Measurements from ENCODE around the gene ILRUN. TPM values are rescaled to one million over a fixed set of nuclear protein-coding genes. Genes with fewer than 3 reads are reported as not detected.
A peak's percentile ranks its signal among the peaks of the same experiment; 100 is the strongest.
"Not testable (repeated sequence)": the region's sequence is repeated elsewhere in the genome, so short reads cannot be mapped to it uniquely, and the experiment has no call there.

The ILRUN gene
- total RNA-seq, 4 donors from 2014 or later: 34.8 to 81.0 (median 52.9) TPM

DNA sequence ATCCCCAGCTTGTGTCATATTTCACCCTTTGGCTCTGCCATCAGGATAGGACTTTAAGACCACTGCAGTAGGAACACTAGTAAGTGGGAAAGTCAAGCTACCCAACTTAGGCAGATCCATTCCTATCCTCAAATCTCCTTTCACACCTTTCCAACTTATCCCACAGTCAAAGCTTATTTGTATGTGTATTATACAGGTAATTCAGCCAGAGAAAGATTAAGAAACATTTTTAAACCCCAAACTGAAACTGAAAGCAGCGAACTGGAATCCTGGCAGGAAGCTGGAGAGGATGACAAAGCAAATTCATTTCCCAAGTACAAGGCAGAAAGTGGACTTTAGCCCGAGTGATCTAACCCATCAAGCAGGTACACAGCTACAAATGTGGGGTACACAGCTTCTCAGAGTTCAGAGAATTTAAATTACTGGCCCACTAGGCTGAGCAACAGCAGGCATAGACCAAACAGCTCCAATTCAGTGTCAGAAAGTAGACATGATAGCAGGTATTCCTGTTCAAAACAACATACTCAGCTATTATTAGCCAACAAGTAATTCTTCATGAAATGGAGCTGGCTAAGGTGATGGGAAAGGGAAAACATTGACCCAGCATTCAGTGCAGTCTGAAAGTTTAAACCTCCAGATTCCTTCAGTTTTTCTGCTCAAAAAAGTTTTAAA is 39.1 kb downstream of the ILRUN start:
- Histone ChIP-seq H3K36me3 (no peaks in the 10 kb centered on the region), H3K4me3 (peak overlapping the region in 3 of 4 donors; percentile 22 to 43 (median 26)), H3K27ac (peak overlapping the region; percentile 81 to 95 (median 90)), H3K4me1 (peaks cover 24 to 40% (median 30%) of the 10 kb centered on the region in 4 donors), H3K9me3 (no peaks in the 10 kb centered on the region), H3K27me3 (no peaks in the 10 kb centered on the region)
- in situ Hi-C loops (cut with MboI; ENCODE audit: low pct_ligation_motif_present in 1 of 4, low pct_unique_long_range_greater_than_20kb in 1 of 4, low sequenced_read_pairs in 3 of 4): no loop called here
- DNase-seq: peak; percentile 60
- TF ChIP-seq POLR2AphosphoS5 (IDR thresholded peaks at IDR 0.05) (peak in 2 of 3 donors; percentile 65 to 71), EP300 (IDR thresholded peaks at IDR 0.05; ENCODE audit: low read depth) (no peak)
- WGBS, 2 donors (ENCODE audit: low coverage in 1 of 2): 0% methylated on average over 2 of the region's 2 CpGs
- intact Hi-C loops (cut with DNase I; ENCODE audit: low total_unique reads): no loop called here

DNA sequence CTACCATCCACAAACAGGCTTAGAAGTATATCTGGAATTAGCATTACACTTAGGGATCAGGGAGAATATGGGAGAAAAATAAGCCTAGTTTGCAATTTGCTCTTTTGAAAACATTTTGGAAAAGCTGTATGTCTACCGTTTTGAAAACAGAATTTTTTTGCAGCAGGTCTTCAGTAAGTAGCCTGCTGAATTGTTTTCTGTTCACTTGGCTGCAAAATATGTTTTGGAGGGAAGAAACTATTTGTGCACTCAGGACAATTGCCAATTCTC is 39.6 kb downstream of the ILRUN start:
- in situ Hi-C loops (cut with MboI; ENCODE audit: low pct_ligation_motif_present in 1 of 4, low pct_unique_long_range_greater_than_20kb in 1 of 4, low sequenced_read_pairs in 3 of 4) (no loop called here), intact Hi-C loops (cut with DNase I; ENCODE audit: low total_unique reads) (no loop called here)
- Histone ChIP-seq H3K4me3 (peak overlapping the region in 3 of 4 donors; percentile 22 to 43 (median 26)), H3K36me3 (no peaks in the 10 kb centered on the region), H3K27me3 (no peaks in the 10 kb centered on the region), H3K27ac (peak overlapping the region; percentile 81 to 95 (median 90)), H3K9me3 (no peaks in the 10 kb centered on the region), H3K4me1 (peaks cover 24 to 40% (median 30%) of the 10 kb centered on the region in 4 donors)
- TF ChIP-seq POLR2A (IDR thresholded peaks at IDR 0.05) (no peak), EP300 (IDR thresholded peaks at IDR 0.05; ENCODE audit: low read depth) (no peak), POLR2AphosphoS5 (IDR thresholded peaks at IDR 0.05) (no peak)
- TF ChIP-seq, protein P1, sequence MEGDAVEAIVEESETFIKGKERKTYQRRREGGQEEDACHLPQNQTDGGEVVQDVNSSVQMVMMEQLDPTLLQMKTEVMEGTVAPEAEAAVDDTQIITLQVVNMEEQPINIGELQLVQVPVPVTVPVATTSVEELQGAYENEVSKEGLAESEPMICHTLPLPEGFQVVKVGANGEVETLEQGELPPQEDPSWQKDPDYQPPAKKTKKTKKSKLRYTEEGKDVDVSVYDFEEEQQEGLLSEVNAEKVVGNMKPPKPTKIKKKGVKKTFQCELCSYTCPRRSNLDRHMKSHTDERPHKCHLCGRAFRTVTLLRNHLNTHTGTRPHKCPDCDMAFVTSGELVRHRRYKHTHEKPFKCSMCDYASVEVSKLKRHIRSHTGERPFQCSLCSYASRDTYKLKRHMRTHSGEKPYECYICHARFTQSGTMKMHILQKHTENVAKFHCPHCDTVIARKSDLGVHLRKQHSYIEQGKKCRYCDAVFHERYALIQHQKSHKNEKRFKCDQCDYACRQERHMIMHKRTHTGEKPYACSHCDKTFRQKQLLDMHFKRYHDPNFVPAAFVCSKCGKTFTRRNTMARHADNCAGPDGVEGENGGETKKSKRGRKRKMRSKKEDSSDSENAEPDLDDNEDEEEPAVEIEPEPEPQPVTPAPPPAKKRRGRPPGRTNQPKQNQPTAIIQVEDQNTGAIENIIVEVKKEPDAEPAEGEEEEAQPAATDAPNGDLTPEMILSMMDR (IDR thresholded peaks at IDR 0.05): no peak
- DNase-seq: no peak
- whole genome bisulfite sequencing, 2 donors (ENCODE audit: low coverage in 1 of 2): 0 to 9% methylated on average over 1 of the region's 1 CpG

DNA sequence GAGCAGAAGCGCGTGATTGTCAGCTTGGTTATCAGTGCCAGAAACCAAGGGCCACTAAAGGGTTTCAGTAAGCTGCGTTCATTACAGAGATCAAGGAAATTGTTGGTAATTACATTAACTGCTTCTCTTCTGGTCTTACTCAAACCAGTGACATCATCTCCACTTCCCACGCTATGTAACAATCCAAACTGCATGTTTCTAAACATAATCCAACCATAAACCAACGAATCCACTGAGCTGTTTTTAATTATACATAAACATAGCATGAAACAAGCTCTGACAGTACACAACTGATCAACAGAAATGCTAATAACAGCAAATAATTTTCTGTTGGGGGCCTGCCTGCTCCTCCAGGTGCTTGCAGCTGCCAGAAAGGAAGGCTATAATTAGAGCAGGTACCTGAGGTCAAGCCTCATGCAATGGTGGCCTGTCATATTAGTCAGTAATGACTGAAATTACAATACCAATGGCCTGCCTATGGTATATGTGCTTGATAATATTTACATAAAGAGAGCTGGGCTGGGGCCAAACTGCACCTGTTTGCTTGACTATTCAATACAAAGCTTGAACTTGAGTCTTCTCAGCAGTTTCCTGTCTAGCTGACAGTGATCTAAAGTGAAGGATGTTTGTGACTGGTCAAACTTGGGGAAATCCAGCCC is 40.1 kb downstream of the ILRUN start:
- in situ Hi-C loops (cut with MboI; ENCODE audit: low pct_ligation_motif_present in 1 of 4, low pct_unique_long_range_greater_than_20kb in 1 of 4, low sequenced_read_pairs in 3 of 4) (no loop called here), intact Hi-C loops (cut with DNase I; ENCODE audit: low total_unique reads) (no loop called here)
- H3K9me3 ChIP-seq: no peaks in the 10 kb centered on the region
- TF ChIP-seq POLR2A (IDR thresholded peaks at IDR 0.05): no peak
- no peaks in the 10 kb centered on the region for H3K36me3 ChIP-seq
- peak overlapping the region; percentile 81 to 95 (median 90) for H3K27ac ChIP-seq
- 8 to 9% methylated on average over 5 of the region's 5 CpGs for WGBS, 2 donors (ENCODE audit: low coverage in 1 of 2)
- peak overlapping the region in 2 of 4 donors; percentile 26 to 43 for H3K4me3 ChIP-seq
- H3K27me3 ChIP-seq: no peaks in the 10 kb centered on the region
- peak; percentile 69 for DNase-seq
- peaks cover 24 to 40% (median 30%) of the 10 kb centered on the region in 4 donors for H3K4me1 ChIP-seq

DNA sequence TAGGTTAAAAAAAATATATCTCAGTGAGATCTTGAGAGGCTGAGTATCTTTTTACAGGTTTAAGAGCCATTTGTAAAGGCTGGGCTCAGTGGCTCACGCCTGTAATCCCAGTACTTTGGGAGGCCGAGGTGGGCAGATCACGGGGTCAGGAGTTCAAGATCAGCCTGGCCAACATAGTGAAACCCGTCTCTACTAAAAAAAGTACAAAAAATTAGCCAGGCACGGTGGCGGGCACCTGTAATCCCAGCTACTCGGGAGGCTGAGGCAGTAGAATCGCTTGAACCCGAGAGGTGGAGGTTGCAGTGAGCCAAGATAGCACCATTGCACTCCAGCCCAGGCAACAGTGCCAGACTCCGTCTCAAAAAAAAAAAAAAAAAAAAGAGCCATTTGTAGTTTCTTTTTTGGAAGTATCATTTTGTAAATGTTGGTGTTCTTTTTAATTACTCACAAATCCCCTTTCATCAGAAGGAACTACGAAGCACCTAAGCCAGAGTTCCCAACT is 40.6 kb downstream of the ILRUN start:
- H3K9me3 ChIP-seq; in situ Hi-C loops (cut with MboI; ENCODE audit: low pct_ligation_motif_present in 1 of 4, low pct_unique_long_range_greater_than_20kb in 1 of 4, low sequenced_read_pairs in 3 of 4); DNase-seq; intact Hi-C loops (cut with DNase I; ENCODE audit: low total_unique reads); H3K27me3 ChIP-seq; H3K36me3 ChIP-seq: not testable (repeated sequence)
- peaks cover 24 to 40% (median 30%) of the 10 kb centered on the region in 4 donors for H3K4me1 ChIP-seq
- H3K4me3 ChIP-seq: peak overlapping the region in 1 of 4 donors; percentile 43
- WGBS, 2 donors (ENCODE audit: low coverage in 1 of 2): 35 to 56% methylated on average over 2 to 11 of the region's 11 CpGs
- H3K27ac ChIP-seq: peak overlapping the region; percentile 81 to 95 (median 90)

DNA sequence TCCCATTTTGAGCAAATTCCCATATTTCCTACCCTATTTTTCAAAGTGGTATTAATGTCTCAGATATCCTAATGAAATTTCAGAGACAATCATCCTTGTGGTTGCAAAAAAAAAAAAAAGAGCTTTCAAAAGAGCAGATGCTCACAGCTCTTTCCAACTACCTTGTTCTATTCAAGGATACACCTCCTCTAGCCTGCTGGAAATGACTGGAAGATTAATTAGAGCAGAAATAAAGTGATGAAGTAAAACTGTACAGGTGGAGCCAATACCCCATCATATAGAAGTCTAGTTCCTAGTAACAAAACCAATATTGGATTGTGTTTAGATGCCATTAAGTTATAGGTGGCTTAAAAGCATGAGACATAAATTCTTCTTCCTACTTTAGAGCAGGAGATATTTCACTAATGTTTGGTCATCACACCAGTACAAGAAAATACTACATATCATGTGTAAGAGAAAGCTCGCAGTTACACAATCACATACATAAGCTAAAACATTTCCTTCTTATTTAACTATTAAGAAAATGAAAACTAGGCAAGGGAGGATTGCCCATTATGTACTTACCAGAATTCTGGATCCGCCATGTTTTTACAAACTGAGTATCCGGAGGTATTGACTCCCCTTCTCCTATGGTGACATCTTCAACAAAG is 42.4 kb downstream of the ILRUN start:
- peaks cover 24 to 40% (median 29%) of the 10 kb centered on the region in 4 donors for H3K4me1 ChIP-seq
- WGBS, 2 donors (ENCODE audit: low coverage in 1 of 2): 96 to 100% methylated on average over 3 of the region's 3 CpGs
- no peak for DNase-seq
- H3K9me3 ChIP-seq: no peaks in the 10 kb centered on the region
- intact Hi-C loops (cut with DNase I; ENCODE audit: low total_unique reads) (no loop called here), in situ Hi-C loops (cut with MboI; ENCODE audit: low pct_ligation_motif_present in 1 of 4, low pct_unique_long_range_greater_than_20kb in 1 of 4, low sequenced_read_pairs in 3 of 4) (no loop called here)
- TF ChIP-seq POLR2AphosphoS5 (IDR thresholded peaks at IDR 0.05): no peak
- no peak for TF ChIP-seq POLR2A (IDR thresholded peaks at IDR 0.05)
- TF ChIP-seq EP300 (IDR thresholded peaks at IDR 0.05; ENCODE audit: low read depth): no peak
- TF ChIP-seq, protein P1 (IDR thresholded peaks at IDR 0.05): no peak
- H3K4me3 ChIP-seq: no peak overlapping the region
- H3K27me3 ChIP-seq: no peaks in the 10 kb centered on the region
- H3K27ac ChIP-seq: peak overlapping the region in 1 of 4 donors; percentile 8
- no peaks in the 10 kb centered on the region for H3K36me3 ChIP-seq

All from transverse colon (tissue), 4 donors.